Right lobe of liver (tissue), 6 donors: ENCODE data around the gene MTMR10. TPM values are rescaled to one million over a fixed set of nuclear protein-coding genes. Genes with fewer than 3 reads are reported as not detected.

Experiments
- ATAC-seq, 4 donors: fragments of 200-7000 bp; cut with Tn5 transposase; one replicate each; pipeline ENCODE4 v1.9.1; 2020; ENCODE audit warnings: mild to moderate bottlenecking in 4 of 4, moderate library complexity in 4 of 4
- DNase-seq, 3 donors: peaks; one replicate each; pipeline ENCODE4 v3.0.0-alpha.2; 2020
- H3K27ac ChIP-seq, 3 donors: fragments of 200-600 bp; one replicate each; pipeline ENCODE4 v1.8.0; 2022
- H3K27me3 ChIP-seq, 2 donors: fragments of 200-600 bp; one replicate each; pipeline ENCODE4 v1.8.0; 2022
- H3K36me3 ChIP-seq, 4 donors: fragments of 200-600 bp; sonication (generic) in 1 of 4; one replicate each; pipeline versions ENCODE4 v1.5.1 to v1.8.0; 2017 to 2022; ENCODE audit warnings: control low read depth in 1 of 4
- H3K4me1 ChIP-seq, 4 donors: fragments of 200-600 bp; sonication (generic) in 1 of 4; one replicate each; pipeline versions ENCODE4 v1.5.1 to v1.8.0; 2017 to 2022; ENCODE audit warnings: control low read depth in 1 of 4
- H3K4me3 ChIP-seq, 3 donors: fragments of 200-600 bp; one replicate each; pipeline ENCODE4 v1.8.0; 2022
- H3K9me3 ChIP-seq, 4 donors: fragments of 200-600 bp; sonication (generic) in 1 of 4; one replicate each; pipeline versions ENCODE4 v1.5.1 to v1.8.0; 2017 to 2022; ENCODE audit warnings: control low read depth in 1 of 4
- CTCF ChIP-seq, 4 donors: fragments of 200-600 bp in 3 of 4; fragments of 450-650 bp in 1 of 4; IDR thresholded peaks; one replicate each; pipeline versions ENCODE4 v1.5.1 to v1.8.0; 2016 to 2022; ENCODE audit warnings: antibody characterized with exemption in 4 of 4, mild to moderate bottlenecking in 2 of 4
- POLR2A ChIP-seq: fragments of 450-650 bp; IDR thresholded peaks from one replicate; pipeline ENCODE4 v1.6.1; 2017; ENCODE audit warnings: antibody characterized with exemption, mild to moderate bottlenecking
- WGBS: methylation state at CpG from one replicate; pipeline ENCODE4 v1.1.6; 2018; ENCODE audit warnings: low coverage, low lambda C conversion rate; ENCODE audit not compliant: insufficient coverage; ENCODE audit errors: missing lambda C conversion rate; 5-methylcytosine and 5-hydroxymethylcytosine counted together
- intact Hi-C, 2 donors: fragments of 100-400 bp; cut with DNase I; formaldehyde crosslinking; loops; one replicate each; pipeline versions ENCODE4 v1.11.2 to v1.14.1; 2022
- total RNA-seq, 6 experiments: library from RNA; depleted of rRNA in 2 of 6; stranded (reverse); fragments of >200 nt in 2 of 6; fragmentation: NEBNext Ultra II Directional in 3 of 6; extraction: Animal tissue kit (Norgen Biotek cat#: 25700) in 3 of 6; gene quantifications; one replicate each; pipeline versions ENCODE4 v1.1.0 to v1.2.4, GENCODE V29; 2016 to 2023
- donor health status: DM: no; HTN: yes; CAD: no.
- donor health status: DM: no; HTN: no; CAD: no.
- donor health status: DM: no; HTN: no; CAD: no.
- donor health status: DM: no; HTN: yes; CAD: no.
- donor health status: DM: no; HTN: yes; CAD: no.

MTMR10 gene
- total RNA-seq, 6 experiments from 2014 or later = 16.2 to 29.1 (median 22.3) TPM

- H3K27ac ChIP-seq = no peak overlapping the region
- TF ChIP-seq CTCF (IDR thresholded peaks at IDR 0.05) (no peak), POLR2A (no peak)
- H3K9me3 ChIP-seq = no peaks in the 10 kb centered on the region
- intact Hi-C loops = loop anchor here in 1 of 2 donors (10.0 kb wide), 1 partner anchor 46 kb away; no protein-coding TSS in a partner anchor
- H3K4me3 ChIP-seq = no peak overlapping the region
- WGBS = 92% methylated on average over 5 of the region's 5 CpGs
- H3K36me3 ChIP-seq = peaks cover 0 to 69% (median 26%) of the 10 kb centered on the region in 4 donors
- ATAC-seq = no peak
- DNase-seq = no peak
- H3K4me1 ChIP-seq = peaks cover 0 to 8% (median 3%) of the 10 kb centered on the region in 4 donors
- H3K27me3 ChIP-seq = no peaks in the 10 kb centered on the region
These were observed 73.1 kb downstream of the MTMR10 start for GRCh38 chr15:30918366-30918765.

GRCh38 chr15:30917675-30918074, 73.8 kb downstream of the MTMR10 start:
- no peak for ATAC-seq
- intact Hi-C loops = loop anchor here in 1 of 2 donors (10.0 kb wide), 1 partner anchor 47 kb away; no protein-coding TSS in a partner anchor
- no peaks in the 10 kb centered on the region for H3K27me3 ChIP-seq
- DNase-seq = no peak
- H3K4me1 ChIP-seq = peaks cover 0 to 8% (median 3%) of the 10 kb centered on the region in 4 donors
- peaks cover 0 to 62% (median 23%) of the 10 kb centered on the region in 4 donors for H3K36me3 ChIP-seq
- no peaks in the 10 kb centered on the region for H3K9me3 ChIP-seq
- TF ChIP-seq CTCF (IDR thresholded peaks at IDR 0.05) = no peak
- no peak for TF ChIP-seq POLR2A
- no peak overlapping the region for H3K4me3 ChIP-seq
- no peak overlapping the region for H3K27ac ChIP-seq
- 77% methylated on average over 1 of the region's 1 CpG for WGBS

GRCh38 chr15:30917013-30917412, 74.4 kb downstream of the MTMR10 start:
- ATAC-seq = no peak
- Histone ChIP-seq H3K27me3 (no peaks in the 10 kb centered on the region), H3K36me3 (peaks cover 0 to 60% (median 19%) of the 10 kb centered on the region in 4 donors), H3K4me3 (no peak overlapping the region), H3K9me3 (no peaks in the 10 kb centered on the region), H3K4me1 (peaks cover 0 to 8% (median 3%) of the 10 kb centered on the region in 4 donors), H3K27ac (no peak overlapping the region)
- WGBS = 40% methylated on average over 3 of the region's 6 CpGs
- no peak for DNase-seq
- TF ChIP-seq POLR2A = no peak
- no peak for TF ChIP-seq CTCF (IDR thresholded peaks at IDR 0.05)
- intact Hi-C loops = loop anchor here in 1 of 2 donors (10.0 kb wide), 1 partner anchor 48 kb away; no protein-coding TSS in a partner anchor

GRCh38 chr15:30913761-30914160, 77.7 kb downstream of the MTMR10 start:
- Histone ChIP-seq H3K27ac (no peak overlapping the region), H3K4me1 (no peaks in the 10 kb centered on the region), H3K9me3 (no peaks in the 10 kb centered on the region), H3K27me3 (no peaks in the 10 kb centered on the region), H3K4me3 (no peak overlapping the region), H3K36me3 (peaks cover 0 to 43% (median 14%) of the 10 kb centered on the region in 4 donors)
- no peak for TF ChIP-seq CTCF (IDR thresholded peaks at IDR 0.05)
- TF ChIP-seq POLR2A = no peak
- intact Hi-C loops = loop anchor here in 1 of 2 donors (10.0 kb wide), 1 partner anchor 51 kb away; no protein-coding TSS in a partner anchor
- DNase-seq (no peak), ATAC-seq (no peak)
- WGBS = 94% methylated on average over 8 of the region's 9 CpGs
